ENCODE results near the gene LRRC41.

Gene LRRC41

DNA sequence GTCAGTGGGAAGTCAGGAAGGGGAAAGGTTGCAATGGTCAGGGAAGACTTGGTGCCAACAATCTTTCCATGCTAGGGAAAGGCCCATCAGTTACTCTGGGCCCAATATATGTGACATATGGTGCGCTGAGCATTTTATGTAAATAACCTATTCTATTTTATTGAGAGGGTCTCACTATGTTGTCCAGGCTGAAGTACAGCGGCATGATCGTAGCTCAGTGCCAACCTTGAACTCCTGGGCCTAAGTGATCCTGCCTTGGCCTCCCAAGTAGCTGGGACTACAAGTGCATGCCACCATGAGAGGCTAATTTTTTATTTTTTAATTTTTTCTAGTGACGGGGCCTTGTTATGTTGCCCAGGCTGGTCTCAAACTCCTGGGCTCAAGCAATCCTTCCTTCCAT is 6.9 kb upstream of the LRRC41 start:
- Histone ChIP-seq H3K36me3 (peaks cover 51 to 64% (median 51%) of the 10 kb centered on the region in 3 donors), H3K4me3 (no peak overlapping the region), H3K27me3 (no peaks in the 10 kb centered on the region), H3K4me1 (peaks cover 0 to 24% (median 8%) of the 10 kb centered on the region in 4 donors), H3K27ac (no peak overlapping the region), H3K9me3 (no peaks in the 10 kb centered on the region)
- TF ChIP-seq, protein P1, sequence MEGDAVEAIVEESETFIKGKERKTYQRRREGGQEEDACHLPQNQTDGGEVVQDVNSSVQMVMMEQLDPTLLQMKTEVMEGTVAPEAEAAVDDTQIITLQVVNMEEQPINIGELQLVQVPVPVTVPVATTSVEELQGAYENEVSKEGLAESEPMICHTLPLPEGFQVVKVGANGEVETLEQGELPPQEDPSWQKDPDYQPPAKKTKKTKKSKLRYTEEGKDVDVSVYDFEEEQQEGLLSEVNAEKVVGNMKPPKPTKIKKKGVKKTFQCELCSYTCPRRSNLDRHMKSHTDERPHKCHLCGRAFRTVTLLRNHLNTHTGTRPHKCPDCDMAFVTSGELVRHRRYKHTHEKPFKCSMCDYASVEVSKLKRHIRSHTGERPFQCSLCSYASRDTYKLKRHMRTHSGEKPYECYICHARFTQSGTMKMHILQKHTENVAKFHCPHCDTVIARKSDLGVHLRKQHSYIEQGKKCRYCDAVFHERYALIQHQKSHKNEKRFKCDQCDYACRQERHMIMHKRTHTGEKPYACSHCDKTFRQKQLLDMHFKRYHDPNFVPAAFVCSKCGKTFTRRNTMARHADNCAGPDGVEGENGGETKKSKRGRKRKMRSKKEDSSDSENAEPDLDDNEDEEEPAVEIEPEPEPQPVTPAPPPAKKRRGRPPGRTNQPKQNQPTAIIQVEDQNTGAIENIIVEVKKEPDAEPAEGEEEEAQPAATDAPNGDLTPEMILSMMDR (IDR thresholded peaks at IDR 0.05): no peak
- intact Hi-C loops (cut with DNase I; ENCODE audit: low total_unique reads): no loop called here
- no peak for DNase-seq

DNA sequence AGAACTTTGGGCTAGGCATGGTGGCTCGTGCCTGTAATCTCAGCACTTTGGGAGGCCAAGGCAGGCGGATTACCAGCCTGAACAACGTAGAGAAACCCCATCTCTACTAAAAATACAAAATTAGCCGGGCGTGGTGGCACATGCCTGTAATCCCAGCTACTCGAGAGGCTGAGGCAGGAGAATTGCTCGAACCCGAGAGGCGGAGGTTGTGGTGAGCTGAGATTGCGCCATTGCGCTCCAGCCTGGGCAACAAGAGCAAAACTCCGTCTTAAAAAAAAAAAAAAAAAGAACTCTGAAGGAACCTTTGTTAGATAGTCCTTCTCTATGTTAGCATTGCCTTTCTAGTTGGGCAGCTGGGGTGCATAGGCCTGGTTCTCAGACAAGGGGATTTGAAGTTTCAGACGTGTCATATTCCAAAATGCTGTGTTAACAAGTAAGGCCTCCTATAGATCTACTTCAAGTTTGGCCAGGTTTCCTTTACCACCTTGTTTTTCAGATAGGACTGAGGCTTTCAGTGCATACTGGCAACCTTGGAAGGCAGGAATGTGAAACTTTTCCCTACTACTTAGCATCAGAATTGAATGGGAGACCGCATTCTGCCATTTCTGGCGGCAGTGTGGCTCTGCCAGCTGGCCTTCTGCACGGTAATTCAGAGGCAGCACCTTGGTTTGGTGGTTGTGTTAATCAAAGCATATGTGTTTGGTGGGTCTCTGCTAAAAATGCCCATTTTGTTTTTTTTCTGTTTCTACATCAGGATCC is 6.2 kb upstream of the LRRC41 start:
- Histone ChIP-seq H3K27me3 (no peaks in the 10 kb centered on the region), H3K4me1 (peaks cover 0 to 28% (median 13%) of the 10 kb centered on the region in 4 donors), H3K36me3 (peaks cover 48 to 63% (median 51%) of the 10 kb centered on the region in 3 donors), H3K9me3 (no peaks in the 10 kb centered on the region), H3K27ac (no peak overlapping the region), H3K4me3 (no peak overlapping the region)
- no peak for DNase-seq
- intact Hi-C loops (cut with DNase I; ENCODE audit: low total_unique reads): no loop called here
- TF ChIP-seq, protein P1 (IDR thresholded peaks at IDR 0.05): no peak

DNA sequence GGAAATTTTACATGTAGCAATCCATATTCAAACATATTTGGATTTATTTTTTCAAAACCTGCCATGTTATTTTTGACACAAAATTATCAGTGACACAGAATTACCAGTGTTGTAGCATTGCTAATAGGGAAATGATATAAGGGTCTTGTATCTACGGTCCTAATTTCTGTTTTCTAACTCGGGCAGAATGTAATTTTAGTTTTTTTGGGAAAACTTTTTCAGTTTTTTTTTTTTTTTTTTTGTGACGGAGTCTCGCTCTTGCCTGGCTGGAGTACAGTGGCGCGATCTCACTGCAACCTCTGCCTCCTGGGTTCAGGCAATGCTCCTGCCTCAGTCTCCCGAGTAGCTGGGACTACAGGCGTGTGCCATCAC is 2.7 kb upstream of the LRRC41 start:
- H3K9me3 ChIP-seq: no peaks in the 10 kb centered on the region
- H3K27ac ChIP-seq: no peak overlapping the region
- TF ChIP-seq, protein P1 (IDR thresholded peaks at IDR 0.05): no peak
- H3K27me3 ChIP-seq: no peaks in the 10 kb centered on the region
- intact Hi-C loops (cut with DNase I; ENCODE audit: low total_unique reads): no loop called here
- H3K4me1 ChIP-seq: peaks cover 0 to 38% (median 25%) of the 10 kb centered on the region in 4 donors
- no peak for DNase-seq
- H3K4me3 ChIP-seq: no peak overlapping the region
- peaks cover 14 to 29% (median 16%) of the 10 kb centered on the region in 3 donors for H3K36me3 ChIP-seq

DNA sequence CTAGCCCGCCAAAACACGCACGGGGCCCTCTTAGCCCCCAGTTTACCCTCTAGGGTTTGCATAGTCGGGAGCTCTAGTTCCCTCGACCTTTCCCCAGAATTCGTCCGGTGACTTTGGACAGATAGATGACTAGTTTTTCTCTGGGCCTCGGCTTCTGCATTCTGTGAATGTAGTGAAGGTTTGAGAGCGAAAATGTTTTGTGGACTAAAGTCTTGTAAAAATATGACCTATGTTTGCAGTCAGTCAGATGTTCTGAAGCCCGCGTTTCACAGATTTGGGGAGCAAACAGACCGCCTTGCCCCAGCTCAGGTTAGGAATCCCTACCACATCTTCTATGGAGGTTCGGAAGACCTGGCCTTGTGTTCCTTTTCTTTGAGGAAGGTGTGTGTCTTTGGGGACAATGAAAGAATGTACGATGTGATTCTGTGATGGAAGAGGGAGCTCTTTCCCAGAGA is 483 bp upstream of the LRRC41 start:
- no peak for DNase-seq
- Histone ChIP-seq H3K4me3 (peak overlapping the region; percentile 77 to 87), H3K36me3 (peaks cover 0 to 7% (median 0%) of the 10 kb centered on the region in 3 donors), H3K27me3 (no peaks in the 10 kb centered on the region), H3K4me1 (peaks cover 0 to 60% (median 44%) of the 10 kb centered on the region in 4 donors), H3K9me3 (no peaks in the 10 kb centered on the region), H3K27ac (peak overlapping the region; percentile 95 to 97)
- intact Hi-C loops (cut with DNase I; ENCODE audit: low total_unique reads): loop anchor here (2.0 to 5.0 kb wide), 2 partner anchors 39 to 57 kb away; partner anchors contain the start of gene RAD54L
- TF ChIP-seq, protein P1 (IDR thresholded peaks at IDR 0.05): no peak

DNA sequence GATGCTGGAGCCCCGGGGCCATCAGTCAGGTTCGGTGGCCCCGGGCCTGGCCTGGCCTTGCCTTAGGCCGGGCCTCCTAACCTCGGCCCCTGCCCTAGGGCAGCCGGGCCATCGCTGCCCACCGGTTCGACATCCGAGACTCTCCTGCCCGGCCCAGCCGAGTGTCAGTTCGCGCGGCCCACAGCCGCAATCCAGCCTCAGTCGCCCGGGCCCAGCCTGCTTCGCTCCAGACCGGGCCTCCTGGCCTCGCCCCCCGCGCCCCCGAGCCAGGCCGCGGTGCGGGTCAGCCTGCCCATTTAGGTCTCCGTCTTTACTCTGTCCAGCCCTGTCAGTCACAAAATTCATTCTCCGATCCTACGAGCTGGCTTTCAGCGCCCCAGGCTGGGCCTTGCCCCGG is 777 bp downstream of the LRRC41 start:
- Histone ChIP-seq H3K27me3 (no peaks in the 10 kb centered on the region), H3K9me3 (no peaks in the 10 kb centered on the region), H3K36me3 (peaks cover 0 to 11% (median 5%) of the 10 kb centered on the region in 3 donors), H3K27ac (peak overlapping the region; percentile 95 to 97), H3K4me1 (peaks cover 0 to 68% (median 50%) of the 10 kb centered on the region in 4 donors), H3K4me3 (peak overlapping the region; percentile 77 to 87)
- TF ChIP-seq, protein P1 (IDR thresholded peaks at IDR 0.05): no peak
- intact Hi-C loops (cut with DNase I; ENCODE audit: low total_unique reads): loop anchor here (5.0 kb wide), 1 partner anchor 55 kb away; the partner anchor contains the start of gene RAD54L
- DNase-seq: peak; percentile 28 to 74

All from tibial artery (tissue), 4 donors.